ENCODE measurements around the gene GJB4.
"Not testable (repeated sequence)": the region's sequence is repeated elsewhere in the genome, so short reads cannot be mapped to it uniquely, and the experiment has no call there.

Gene GJB4

DNA sequence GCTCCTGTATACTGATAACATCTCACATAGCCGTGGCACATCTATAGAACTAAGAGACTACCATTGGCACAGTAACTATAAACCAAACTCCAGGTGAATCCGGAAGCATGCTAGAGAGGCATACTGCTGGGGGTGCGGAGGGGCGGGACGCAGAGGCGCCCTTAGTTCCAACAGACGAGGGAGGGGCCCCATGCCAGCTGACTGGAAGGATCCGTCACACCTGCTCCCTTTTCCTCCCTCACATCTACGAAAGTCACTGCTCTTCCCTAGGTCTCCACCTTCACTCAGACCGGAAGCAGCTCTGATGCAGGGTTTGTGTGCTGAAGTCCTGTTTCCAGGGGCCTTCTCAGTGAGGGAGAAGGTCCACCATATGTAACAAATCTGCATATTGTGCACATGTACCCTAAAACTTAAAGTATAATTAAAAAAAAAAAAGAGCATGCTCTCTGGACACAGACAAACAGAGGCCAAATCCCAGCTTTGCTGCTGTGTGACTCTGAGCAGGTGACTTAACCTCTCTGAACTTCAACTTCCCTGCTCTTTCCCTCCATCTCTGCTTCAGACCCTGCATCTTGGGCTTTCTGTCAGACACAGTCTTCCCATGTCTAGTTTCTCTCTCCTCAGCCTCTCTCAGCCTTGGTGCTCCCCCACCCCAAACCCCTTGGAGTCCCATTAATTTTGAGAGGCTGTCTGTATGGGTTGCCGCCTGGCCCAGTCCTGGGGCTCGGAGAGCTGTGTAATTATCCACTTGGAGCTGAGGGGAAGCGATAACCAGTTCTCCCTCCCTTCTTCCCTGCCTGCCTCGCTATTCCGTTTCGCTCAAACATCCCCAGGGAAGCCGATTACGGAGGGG is 12.5 kb upstream of the GJB4 start:
- no peak for DNase-seq (ENCODE audit: low read depth)

DNA sequence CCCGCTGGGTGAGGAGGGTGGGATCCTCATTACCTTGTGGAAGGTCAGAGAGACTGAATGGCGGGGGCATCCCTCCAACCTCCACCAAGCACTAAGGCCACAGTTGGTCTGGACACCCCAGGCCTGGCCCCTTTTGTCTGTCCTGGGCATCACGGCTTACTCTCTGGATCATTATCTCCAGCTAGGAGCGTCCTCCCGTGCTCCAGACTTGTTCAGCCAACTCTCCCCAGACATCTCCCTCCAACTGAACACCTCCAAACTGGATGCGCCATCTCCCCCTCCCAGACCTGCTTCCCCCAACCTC is 11.9 kb upstream of the GJB4 start:
- no peak for DNase-seq (ENCODE audit: low read depth)

DNA sequence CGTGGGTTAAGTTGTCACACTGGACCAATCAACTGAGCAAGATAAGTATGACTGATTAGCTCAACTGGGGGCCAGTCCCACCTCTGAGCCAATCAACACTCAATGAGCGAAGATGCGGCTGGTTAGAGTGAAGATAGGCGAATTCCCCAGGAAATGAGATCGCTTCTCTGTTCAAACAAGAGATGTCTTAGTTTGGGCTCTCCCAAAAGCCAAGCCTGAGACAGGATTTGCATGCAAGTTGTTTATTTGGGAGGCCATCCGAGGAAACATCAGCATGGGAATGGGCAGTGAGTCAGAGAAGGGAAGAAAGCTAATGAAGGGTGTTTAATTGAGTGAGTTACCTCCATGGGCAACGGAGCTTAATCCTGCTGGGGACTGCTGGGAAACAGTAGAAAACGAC is 9.5 kb upstream of the GJB4 start:
- no peak for DNase-seq (ENCODE audit: low read depth)

DNA sequence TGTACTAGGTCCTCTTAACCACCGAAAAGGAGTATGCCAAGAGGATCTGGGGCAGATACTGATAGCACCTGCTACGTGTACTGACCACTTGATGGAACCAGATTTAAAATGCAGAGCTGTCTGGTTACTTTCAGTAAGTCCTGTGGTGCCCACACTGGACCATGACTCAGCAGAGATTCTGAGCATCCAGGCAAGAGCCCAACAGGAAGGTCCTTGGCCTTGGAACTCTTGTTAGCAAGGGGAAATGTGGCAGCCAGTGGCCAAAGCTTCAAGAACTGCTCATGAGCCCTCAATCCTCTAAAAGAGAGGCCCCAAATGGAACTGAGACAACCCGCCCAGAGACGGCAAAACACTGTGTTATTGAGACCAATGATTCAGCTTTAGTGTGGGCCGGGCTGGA is 8.9 kb upstream of the GJB4 start:
- DNase-seq (ENCODE audit: low read depth) = no peak

- no peak for DNase-seq (ENCODE audit: low read depth)
These were observed 6.4 kb upstream of the GJB4 start for GRCh38 chr1:34753163-34753562.

GRCh38 chr1:34754964-34755637 is 4.4 kb upstream of the GJB4 start, which contains the start of gene GJB5:
Gene GJB5, plus strand, starts transcription at chr1:34755047. Its CDS starts 2,284 bp downstream, at chr1:34757331.
- DNase-seq (ENCODE audit: low read depth) = no peak

- DNase-seq (ENCODE audit: low read depth) = no peak
These were observed 3.6 kb upstream of the GJB4 start for GRCh38 chr1:34755961-34756360.

DNA sequence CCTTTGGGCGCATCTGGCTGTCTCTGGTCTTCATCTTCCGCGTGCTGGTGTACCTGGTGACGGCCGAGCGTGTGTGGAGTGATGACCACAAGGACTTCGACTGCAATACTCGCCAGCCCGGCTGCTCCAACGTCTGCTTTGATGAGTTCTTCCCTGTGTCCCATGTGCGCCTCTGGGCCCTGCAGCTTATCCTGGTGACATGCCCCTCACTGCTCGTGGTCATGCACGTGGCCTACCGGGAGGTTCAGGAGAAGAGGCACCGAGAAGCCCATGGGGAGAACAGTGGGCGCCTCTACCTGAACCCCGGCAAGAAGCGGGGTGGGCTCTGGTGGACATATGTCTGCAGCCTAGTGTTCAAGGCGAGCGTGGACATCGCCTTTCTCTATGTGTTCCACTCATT is 2.2 kb upstream of the GJB4 start:
- DNase-seq (ENCODE audit: low read depth) = no peak

DNA sequence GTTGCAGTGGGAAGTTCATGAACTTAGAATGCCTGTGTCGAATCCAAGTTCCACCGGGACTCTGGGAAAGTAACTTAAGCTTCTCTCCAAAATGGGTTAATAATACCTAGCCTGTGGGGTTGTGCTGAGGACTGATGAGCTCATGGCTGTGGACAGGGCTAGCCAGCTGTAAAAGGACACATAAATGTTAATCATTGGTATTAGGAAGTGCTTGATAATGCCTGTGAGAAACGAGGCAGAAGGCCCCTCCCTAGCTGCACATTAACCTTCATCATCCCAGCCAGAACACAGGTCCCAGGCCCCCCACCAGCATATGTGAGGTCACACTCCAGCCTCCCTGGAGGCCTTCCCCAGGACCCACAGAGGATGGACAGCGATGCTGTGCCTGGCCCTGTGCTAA is 789 bp upstream of the GJB4 start:
- DNase-seq (ENCODE audit: low read depth) = no peak

- no peak for DNase-seq (ENCODE audit: low read depth)
These were observed 1.7 kb downstream of the GJB4 start for GRCh38 chr1:34761176-34761761.

DNA sequence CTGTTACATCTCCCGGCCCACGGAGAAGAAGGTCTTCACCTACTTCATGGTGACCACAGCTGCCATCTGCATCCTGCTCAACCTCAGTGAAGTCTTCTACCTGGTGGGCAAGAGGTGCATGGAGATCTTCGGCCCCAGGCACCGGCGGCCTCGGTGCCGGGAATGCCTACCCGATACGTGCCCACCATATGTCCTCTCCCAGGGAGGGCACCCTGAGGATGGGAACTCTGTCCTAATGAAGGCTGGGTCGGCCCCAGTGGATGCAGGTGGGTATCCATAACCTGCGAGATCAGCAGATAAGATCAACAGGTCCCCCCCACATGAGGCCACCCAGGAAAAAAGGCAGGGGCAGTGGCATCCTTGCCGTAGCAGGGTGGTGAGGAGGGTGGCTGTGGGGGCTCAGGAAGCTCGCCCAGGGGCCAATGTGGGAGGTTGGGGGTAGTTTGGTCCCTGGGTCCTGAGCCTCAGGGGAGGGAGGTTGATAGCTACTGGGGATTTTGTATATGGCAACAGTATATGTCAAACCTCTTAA is 2.3 kb downstream of the GJB4 start:
- DNase-seq (ENCODE audit: low read depth) = no peak

DNA sequence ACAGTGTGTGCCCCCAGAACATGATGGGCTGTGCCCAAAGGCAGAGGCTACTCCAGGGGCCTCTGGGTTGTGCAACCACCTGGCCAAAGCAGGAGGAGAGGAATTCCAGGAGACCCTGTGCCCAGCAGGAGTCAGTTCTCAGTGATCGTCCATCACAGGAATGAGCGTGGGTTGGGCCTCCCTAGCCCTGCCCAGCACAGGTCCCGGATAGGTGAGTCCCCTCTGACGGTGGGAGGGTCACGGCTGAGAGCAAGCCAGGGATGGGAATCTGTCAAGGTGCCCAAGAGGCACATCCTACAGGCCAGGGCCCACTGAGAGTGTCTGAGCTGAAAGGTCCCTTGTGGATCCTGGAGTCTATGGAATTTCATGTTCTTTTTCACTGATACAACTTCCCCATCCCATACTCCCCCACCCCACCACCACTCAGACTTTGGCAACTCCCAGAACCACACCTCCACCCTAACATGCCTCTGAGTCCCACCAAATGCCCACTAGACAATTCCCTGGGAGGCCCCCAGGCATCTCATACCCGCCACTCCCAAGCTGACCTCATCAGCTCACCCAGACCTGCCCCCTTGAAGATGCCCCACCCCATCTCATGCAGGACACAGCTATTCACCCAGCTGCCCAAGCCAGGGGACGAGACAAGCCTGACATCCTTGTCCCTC is 3.1 kb downstream of the GJB4 start:
- DNase-seq (ENCODE audit: low read depth) = no peak

DNA sequence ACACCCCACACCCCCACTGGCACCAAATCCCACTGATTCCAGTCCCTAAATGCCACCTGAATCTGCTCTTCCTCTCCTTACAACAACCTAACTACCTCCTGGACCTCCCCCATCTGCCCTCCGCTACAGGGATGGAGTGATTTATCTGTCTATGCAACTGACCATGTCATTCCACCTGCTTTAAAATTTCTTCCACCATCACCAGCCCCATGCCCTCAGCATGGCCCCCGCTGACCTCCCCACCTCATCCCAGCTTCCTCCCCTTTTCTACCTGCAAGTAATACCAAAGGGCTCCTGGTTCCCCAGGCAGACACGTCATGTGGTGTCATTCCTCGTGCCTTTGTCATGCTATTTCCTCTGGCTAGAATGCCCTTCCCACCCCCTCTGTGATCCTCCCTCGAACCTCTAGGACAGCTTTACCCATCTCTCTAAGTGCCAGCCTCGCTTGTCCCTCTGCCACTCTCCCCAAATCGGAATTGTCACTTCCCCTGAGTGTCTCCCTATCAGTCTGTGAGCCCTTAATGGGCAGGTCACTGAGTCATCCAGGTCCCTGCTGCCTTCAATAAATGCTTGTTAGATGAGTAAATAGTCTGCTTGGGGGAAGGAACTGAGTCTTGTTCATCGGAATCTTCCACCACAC is 3.7 kb downstream of the GJB4 start:
- no peak for DNase-seq (ENCODE audit: low read depth)

GRCh38 chr1:34768856-34769255 is 9.3 kb downstream of the GJB4 start:
- no peak for DNase-seq (ENCODE audit: low read depth)

GRCh38 chr1:34770891-34771504 is 11.5 kb downstream of the GJB4 start:
- no peak for DNase-seq (ENCODE audit: low read depth)

DNA sequence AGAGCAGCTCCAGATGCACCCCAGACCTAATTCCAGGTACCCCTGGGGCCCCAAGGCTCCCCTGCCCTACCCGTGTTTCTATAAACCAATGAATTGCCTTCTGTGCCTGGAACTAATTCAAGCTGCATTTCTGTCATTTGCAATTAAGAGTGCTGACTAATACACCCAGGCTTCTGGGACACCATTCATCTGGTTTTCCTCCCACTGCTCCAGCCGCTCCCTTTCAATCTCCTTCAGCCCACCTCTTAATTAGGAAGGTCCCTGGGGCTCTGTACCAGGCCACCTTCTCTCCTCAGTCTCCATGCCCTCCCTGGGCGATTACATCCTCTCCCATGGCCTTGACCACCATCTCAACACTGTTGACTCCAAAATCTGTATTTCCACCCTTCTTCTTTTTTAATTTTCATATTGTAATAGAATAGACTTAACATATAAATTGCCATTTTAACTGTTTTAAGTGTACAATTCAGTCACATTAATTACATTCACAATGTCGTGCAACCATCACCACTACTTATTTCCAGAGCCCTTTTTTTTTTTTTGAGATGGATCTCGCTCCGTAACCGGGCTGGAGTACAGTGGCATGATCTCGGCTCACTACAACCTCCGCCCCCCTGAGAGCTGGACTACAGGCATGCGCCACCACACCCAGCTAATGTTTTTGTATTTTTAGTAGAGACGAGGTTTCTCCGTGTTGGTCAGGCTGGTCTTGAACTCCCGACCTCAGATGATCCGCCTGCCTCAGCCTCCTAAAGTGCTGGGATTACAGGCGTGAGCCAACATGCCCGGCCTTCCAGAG is 12.2 kb downstream of the GJB4 start:
- DNase-seq (ENCODE audit: low read depth) = no peak

- not testable (repeated sequence) for DNase-seq (ENCODE audit: low read depth)
These were observed 13.6 kb downstream of the GJB4 start for GRCh38 chr1:34773114-34773513.

DNA sequence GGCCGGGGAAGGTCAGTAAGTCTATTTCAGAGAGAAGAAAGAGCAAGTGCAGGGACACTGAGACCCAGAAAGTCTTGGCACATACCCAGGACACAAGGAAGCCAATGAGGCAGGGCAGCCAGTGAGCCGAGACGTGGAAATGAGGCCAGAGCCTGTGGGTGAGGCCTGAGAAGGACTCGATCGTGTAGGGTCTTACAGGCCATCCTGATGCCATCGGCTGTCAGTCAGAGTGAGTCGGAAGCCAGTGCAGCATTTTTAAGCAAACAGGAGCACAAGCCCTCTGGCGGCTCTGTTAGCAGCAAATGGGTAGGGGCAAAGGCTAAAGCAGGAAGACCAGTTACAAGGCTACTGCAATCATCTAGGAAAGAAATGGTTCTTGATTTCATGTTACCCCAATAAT is 15.4 kb downstream of the GJB4 start:
- no peak for DNase-seq (ENCODE audit: low read depth)

- DNase-seq (ENCODE audit: low read depth) = no peak
These were observed 17.4 kb downstream of the GJB4 start for GRCh38 chr1:34776911-34777310.

DNA sequence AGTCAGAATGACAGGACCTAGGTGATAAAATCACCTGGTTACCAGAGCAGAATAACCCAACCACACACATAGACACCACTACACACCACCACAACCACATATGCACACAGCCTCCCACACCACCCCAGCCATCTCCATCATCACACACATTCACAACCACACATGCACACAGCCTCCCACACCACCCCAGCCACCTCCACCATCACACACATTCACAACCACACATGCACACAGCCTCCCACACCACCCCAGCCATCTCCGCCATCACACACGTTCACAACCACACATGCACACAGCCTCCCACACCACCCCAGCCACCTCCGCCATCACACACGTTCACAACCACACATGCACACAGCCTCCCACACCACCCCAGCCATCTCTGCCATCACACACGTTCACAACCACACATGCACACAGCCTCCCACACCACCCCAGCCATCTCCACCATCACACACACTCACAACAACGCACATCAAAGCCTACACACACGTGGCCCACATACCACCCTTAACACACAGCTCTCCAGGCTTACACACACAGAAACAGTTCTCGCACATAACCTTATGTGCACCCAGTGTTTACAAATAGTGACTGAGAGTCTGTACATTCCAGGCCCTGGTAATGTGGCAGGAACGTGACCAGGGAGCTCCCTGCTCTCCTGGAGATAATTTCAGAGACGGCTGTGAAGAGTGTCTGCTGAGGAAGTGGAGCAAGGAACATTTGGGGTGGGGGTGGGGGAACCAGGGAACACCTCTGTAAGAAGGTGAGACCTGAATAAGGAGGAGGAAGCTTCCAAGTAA is 18.2 kb downstream of the GJB4 start:
- no peak for DNase-seq (ENCODE audit: low read depth)
